Activated CD4-positive, alpha-beta T cell treated with anti-CD3 and anti-CD28 coated beads for 1 hour (primary cell): Measurements from ENCODE around the gene RHO.

Source experiments
- DNase-seq: peaks from one replicate; pipeline ENCODE4 v3.0.0-alpha.2; 2020

RHO gene

DNA sequence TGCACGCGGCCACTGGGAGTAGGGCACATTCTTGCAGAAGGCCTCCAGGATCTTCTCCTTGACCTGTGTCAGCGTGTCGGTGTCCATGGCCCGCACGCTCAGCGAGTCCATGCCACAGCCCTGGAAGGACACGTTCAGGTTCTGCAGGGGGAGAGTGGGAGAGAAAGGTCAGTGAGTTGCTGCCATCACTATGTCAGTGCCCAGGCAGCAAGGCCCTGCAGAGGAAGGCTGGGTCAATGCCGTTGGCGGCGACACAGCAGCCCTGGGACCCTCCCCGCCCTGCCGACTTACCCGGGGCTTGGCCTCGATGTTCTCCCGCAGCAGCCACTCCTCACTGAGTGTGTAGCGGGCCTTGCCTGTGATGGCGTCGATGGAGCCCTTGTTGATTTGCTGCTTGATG lies 34.4 kb downstream of the RHO start:
- no peak for DNase-seq

DNA sequence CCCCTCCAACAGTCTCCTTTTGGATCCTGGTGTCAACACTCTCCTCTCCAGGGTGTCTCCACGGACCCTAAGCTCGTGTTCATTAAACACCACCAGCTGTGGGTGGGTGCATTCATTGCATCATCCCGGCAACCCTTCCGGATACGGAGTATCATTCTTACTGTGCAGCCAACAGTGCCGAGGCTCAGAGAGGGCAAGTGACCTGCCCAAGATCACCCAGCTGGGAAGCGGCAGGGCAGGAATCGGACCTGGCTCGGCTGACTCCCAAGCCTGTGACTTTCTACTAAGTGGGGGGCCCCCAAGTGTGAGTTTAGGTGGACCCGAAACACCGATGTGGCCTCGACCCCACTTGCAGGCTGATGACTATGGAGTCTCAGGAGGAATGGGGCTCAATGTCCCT lies 34.9 kb downstream of the RHO start:
- DNase-seq: no peak

DNA sequence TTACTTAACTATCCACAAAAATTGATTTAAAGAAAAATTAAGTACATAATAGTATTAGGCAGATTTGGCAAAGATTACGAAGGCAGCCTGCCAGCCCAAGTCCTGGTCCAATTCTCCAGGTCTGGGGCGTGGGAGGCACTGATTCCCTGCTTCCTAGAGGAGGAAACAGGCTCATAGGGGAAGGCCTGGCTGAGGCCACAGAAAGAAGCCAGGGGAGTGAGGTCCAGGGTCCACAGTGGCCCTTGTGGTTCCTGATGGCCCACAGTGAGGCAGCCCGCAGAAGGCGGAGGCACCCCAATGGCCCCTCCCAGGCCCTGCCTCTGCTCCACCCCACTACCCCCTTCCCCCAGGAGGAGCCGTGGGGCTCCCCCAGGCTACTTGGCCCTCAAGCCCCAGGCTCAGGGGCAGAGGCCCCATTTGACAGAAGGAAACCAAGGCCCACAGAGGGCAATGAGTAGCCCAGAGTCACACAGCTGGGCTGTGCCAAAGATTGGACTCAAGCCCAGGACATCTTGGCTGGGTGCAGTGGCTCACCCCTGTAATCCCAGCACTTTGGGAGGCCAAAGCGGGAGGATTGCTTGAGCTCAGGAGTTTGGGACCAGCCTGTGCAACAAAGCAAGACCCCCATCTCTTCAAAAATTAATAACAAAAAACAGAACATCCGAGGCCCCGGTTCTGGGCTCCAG lies 35.6 kb downstream of the RHO start:
- no peak for DNase-seq

DNA sequence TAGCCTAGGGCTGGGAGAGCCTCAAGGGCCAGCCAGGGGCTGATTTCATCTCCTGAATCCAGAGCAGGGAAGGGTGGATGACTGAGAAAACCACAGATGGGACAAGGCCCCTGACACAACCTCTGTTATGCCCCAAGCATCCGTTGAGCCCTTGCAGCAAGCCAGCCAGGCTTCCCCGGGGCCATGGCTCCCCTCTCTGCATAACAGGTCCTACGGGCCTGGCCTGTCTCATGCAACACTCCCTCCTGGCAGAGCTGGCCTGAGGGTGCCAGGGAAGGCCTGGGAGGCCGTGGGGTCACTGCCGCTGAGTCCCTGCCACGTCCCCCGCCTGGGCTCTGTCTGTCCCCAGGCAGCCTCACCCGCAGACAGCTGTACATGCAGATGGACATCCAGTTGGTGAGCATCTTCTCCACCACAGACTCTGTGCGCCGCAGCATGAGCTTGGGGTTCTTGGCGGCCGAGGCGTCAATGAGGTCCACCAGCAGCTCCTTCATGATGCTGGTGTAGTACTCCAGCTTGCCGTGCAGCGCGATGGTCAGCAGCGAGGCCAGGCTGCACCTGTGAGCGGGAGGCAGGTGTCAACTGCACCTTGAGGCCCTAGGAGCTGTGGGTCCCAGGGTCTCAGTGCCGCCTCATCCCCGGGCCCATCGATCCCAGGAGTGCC lies 36.7 kb downstream of the RHO start:
- no peak for DNase-seq

DNA sequence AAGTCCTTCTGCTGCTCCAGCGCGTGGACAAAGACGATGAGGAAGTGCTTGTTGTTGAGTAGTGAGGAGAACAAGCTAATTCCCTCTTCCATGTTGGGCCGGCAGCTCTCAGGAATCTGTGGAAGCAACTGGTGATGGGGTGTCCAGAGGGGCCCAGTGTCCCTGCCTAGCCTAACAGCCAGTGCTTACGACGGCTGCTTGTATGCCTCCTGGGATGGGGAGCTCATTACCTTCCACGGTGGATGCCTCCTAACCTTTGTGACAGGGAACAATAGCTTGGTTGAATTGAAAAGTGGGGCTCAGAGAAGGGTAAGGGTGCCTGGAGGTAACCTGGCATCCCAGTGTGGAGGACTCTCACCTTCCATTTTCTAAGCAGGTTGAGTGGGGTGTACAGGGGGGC lies 37.5 kb downstream of the RHO start:
- DNase-seq: no peak

DNA sequence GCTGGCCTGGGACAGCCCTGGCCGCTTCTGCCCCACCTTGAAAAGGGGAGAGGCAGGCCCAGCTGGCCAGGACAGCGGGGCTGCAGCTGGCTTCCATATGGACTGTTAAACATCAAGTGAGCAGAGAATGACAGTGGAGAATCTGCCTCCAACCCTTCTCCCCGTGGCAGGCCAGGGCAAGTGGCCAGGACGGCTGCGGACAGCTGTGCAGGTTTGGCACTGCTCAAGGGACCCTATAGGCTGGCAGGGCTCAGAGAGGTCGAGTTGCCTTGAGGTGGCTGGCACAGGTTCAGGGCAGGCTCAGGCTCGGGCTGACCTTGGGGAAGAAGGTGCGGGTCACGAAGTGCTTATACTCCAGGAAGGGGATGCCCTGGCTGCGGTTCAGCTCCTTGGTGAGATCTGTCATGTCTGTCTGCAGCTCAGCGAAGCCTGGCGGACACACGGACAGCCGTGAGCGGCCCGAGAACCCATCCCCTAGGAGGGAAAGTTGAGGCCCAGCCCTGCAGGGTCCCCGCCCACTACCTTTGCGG lies 38.8 kb downstream of the RHO start:
- DNase-seq: no peak

DNA sequence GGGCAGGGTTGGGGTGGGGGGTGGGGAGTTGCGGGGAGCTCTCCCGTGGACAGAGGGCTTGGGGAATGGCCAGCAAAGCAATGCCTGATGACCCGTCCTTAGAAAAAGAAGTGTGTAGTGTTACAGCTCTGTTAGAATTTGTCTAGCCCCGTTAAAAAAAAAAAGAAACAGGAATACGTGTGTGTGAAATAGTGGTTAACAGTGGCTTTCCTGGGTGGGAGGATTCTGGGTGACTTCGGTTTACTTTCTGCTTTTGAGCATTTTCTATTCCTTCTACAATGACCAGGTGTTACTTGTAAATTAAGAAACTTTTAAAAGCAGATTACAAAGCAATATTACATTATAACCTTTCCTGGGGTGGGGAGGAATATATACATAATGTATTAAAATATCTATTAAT lies 39.5 kb downstream of the RHO start:
- DNase-seq: no peak

DNA sequence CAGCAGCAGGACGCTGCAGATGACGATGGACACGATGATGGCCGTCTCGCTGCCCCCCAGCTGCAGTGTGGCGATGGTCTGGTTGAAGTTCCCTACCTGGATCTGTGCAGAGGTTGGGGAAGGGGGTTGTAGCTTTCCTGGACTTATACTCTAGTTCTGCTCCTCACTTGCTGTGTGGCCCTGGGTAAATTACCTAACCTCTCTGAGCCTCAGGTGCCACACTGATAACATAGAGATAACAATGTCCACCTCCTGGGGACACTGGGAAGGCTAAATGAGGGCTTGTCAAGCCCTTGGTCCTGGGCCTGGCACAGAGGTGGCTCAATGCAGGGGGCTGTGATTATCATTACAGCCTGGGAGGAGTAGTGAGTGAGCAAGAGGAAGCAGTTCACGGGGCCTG lies 41.4 kb downstream of the RHO start:
- DNase-seq: no peak

DNA sequence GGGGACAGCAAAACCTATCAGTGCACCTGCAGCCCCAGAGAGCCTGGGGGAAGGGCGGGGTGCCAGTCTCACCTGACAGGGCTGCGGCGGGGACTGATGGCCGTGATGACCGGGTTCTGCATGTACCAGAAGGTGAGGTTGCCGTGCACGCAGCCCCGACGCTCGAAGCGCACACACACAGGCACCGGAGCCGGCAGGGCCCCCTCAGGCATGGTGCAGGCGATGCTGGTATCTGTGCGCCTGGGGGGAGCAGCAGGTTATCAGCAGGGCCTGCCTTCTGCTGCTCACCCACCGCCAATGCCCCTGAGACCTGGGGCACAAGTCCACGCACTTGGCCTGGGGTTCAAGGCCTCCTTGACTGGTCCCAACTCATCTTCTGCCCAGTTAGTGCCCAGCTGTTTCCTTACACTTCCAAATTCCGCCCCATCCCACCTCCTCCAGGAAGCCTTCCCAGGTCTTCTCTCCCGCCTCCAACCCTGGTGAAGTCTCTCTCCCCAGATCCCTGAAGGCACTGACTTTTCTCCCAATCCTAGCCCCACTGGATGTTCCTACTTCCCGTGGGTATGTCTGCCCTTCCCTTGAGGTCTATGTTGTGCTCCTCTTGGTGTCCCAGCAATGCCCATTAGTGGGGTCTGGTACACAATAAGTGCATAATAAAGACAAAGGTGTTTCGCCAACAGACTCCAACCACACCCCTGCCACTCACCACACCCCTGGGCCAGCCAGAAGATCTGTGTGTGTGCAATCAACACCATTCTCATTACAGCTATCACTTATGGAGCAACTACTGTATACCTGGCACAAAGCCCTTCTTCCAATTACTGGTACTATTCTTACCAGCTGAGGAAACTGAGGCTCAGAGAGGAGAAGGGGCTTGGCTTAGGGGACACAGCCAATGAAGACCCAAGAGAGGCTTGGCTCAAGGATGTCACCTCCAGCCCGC lies 43.4 kb downstream of the RHO start:
- DNase-seq: no peak

DNA sequence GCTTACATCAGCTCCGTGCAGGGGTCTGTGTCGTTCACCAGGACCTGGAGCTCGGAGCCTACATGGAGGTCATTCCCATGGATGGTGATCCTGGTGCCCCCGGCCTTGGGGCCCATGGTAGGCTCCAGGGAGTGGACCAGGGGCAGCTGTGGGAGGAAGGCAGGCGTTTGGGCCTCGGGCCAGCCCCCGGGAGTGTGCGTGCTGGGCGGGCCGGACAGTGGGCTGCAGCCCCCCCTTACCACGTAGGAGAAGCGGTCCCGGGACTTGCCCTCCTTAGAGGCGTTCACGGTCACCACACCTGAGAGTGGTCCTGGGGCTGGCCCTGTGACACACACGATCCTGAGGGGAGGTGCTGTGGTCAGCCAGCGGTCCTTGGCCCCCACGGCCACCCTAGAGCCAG lies 44.2 kb downstream of the RHO start:
- no peak for DNase-seq

DNA sequence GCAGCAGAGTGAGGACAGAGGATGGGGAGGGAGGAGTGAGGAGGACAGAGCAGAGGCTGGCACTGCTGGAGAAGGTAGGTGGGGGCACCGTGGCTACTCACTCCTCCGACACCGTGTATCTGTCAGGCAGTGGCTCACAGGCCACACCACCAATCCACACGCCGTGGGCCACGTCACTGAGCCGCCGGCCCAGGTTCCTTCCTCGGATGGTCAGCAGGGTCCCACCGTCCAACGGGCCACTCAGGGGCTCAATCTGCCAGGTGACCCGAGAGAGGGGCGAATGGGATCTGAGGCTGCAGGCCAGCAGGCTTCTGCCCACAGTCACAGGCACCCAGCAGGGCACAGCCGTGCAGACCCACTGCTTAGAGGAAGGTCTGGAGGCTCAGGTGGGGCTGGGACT lies 45.1 kb downstream of the RHO start:
- DNase-seq: no peak

DNA sequence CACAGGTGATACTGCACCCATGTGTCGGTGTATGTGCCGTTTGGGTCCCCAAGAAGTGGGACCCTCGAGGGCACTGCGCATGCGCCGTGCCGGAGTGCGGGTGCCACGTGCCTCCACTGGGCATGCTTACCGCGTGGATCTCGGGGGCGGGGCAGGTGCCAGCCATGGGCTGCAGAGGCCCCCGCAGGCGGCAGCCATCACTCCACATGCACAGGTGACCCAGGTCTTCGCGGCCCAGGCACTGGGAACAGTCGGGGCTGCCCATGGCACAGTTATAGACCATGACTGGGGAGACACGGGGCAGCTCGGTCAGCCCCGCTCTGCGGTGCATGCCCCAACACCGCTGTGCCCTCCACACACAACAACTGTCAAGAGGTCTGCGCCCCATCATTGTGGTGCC lies 45.8 kb downstream of the RHO start:
- no peak for DNase-seq

DNA sequence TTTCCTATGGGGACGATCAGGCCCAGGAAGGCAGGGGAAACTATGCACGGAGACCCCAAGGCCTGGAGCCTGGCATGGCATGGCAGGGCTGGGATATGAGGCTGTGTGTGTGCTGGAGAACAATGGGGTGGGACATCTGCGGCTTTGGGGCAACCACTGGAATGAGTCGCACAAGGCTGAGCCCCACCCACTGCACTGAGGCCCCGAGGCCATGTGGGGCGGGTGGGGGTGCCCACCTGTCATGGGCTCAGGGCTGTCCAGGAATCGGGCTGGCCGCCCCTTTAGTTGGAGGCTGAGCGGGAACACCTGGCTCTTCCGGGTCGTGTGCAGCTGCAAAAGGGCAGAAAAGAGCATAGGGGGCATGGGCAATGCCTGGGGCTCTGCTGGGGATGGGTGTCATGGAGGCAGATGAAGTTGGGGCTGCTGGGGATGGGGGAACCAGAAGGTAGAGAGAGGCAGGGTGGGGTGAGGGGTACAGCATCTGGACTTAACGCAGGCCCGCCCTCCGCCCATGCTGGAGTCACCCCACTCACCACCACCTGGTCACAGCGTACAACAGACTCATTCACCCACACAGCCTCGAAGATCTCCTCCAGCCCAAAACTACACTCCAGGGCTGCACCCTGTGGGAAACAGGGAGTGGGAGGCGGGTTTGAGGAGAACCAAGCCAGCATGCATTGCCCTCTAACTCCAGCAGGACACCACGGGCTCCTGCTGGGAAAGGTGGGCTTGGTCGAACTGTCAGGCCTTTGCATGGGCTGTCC lies 47.0 kb downstream of the RHO start:
- DNase-seq: no peak

DNA sequence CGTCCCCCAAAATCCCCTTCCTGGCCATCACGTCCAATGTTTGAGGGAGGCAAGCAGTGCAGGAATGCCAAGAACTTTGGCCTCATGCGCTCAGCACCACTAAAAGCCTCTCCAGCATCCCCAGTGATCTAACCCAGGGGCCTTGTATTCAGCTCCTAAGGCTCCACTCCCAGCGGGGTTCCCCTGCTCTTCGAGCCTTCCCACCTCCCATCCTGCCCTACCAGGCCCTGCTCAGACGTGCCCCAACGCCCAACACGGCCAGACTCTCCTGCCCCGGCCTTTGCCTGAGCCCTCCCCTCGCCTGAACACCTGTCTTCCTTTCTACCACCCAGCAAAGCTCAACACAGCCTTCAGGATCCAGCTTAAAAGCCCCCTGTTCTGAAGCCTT lies 47.6 kb downstream of the RHO start:
- DNase-seq: no peak

DNA sequence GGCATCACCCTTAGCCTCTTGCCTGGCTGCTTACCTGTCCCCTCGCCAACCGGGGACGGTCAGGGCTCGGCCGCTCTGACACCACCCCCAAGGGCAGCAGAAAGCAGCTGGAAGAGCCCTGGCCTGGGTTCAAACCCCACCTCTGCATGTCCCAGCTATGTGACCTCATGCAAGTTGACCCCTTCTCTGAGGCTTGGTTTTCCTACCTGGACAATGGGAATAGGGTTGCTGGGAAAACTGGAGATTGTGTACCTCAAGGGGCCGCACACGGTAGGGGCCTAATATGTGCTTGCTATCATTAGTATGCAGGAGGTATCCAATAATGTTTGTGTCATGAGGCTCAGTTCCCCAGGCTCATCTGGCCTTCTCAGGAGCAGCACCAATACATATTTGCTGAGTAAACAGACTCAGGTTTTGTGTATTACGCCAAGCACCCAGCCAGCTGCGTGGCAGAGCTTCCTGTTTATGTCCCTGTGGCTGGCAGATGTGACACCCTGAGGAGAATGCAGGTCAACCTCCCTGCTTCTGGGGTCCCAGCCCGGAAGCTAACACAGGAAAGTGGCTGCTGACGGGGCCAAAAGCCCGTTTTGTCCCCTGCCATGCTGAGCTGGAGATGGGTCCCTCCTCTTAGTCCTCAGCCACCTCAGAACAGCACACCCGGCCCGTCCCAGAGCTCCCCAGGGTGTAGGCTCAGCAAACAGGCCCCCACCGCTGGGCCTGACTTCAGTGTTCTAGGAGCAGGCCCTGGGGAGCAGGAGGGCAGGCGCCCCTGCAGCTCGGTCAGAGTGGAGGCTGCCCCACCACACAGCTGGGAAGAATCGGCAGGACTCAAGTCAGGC lies 48.3 kb downstream of the RHO start:
- DNase-seq: peak; percentile 32

DNA sequence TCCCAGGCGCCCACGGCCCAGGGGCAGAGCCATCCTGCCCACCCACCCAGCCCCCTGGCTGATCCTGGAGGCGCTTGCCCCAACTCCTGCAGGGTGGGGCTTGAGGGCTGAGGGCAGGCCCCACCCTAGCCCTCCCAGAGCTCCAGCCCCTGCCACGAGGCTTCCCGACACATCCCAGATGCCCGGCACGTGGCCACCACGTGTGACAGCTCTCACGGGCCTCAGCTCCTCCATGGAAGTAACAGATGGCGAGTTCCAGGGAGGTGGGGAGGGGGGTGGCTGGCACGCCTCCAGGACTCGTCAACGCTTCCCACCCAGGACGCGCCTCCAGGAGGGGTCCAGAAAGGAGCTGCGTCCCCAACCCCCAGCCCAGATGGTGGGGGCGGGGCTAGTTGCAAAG lies 48.9 kb downstream of the RHO start:
- no peak for DNase-seq

DNA sequence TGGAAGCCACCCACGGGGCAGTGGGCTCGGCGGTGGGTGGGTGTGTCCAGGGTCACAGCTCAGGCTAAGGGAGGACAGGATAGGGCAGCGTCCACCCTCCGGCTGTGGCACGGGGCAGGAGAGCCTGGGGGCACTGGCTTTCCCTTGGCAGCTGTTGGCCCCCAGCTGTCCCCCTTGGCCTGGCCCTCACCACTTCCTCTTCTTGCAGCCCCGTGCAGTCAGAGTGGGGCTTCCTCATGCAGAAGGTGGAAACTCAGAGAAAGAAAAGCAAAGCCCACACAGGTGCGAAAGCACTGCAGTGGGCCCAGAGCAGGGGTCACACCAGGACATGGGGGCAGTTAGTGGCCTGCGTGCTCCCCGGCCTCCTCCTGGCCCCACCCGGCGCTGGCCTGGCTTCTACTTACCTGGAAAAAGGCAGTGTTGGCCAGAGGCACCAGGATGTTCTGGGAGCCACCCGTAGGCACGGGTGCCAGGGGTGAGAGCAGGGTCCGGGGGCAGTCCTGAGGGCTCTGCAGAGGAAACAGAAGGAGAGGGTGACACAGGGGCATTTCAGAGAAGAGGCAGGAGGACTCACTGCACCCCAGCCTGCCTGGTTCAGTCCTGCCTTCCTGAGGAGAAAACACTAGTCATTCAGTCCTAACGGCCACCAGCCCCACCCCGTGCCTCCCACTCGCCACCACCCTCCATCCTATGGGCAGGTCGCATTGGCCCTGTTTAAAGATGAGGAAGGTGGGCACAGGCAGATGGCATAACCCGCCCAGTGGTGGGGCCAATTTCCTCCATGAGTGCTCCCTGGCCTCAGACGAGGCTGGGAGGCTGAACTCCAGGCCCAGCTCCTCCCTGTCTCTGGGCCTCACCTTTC lies 49.7 kb downstream of the RHO start:
- DNase-seq: no peak

DNA sequence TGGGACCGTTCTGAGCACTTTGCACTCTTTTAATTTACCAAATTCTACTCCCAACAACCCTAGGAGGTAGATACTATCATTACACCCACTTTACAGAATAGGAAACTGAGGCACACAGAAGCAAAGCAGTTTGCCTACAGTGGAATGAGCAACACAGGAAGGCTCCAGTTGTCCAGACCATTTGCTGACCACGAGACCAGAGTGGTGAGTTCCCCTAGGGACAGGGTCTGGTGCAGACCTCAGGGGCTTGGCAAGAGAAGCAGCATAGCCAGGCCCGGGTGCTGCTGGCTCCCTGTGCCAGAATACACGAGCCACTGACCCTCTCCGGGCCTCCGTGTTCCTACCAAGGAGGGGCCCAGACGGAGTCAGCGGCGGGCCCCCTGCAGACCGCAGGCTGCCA lies 51.6 kb downstream of the RHO start:
- DNase-seq: no peak

DNA sequence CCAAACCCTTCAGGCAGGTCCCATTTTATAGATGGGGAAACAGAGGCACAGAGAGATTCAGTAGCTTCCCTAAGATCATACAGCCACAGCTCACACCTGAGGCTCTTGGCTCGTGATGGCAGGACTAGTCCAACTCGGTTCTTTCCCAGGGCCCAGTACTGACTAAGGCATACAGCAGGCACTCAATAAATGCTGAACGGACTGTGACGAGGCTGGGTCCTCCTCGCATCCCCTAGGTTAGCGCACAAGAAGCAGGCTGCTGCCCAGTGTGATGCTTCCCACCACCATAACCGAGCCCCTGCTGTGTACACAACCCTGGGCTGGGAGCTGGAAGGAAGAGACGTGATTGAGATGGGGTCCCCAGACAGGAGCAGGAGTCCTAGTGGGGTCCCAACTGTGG lies 53.2 kb downstream of the RHO start:
- DNase-seq: no peak

DNA sequence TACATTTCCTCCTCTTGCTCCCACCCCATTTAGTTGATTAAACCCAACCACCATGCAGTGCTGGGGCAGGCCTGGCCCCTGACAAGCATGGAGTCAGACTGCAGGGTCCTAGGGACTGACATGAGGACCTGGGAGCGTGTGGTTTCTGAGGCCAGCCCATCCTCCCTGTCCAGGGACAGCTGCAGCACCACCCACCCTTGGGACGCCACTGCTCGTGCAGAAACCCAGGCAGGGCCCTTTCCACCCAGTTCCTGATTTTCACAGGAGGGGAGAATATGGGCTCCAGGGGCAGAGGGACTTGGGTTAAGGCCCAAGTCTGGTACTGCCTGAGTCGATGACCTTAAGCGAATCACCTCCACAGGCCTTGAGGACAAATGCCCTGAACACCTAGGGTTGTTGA lies 54.4 kb downstream of the RHO start:
- DNase-seq: no peak

DNA sequence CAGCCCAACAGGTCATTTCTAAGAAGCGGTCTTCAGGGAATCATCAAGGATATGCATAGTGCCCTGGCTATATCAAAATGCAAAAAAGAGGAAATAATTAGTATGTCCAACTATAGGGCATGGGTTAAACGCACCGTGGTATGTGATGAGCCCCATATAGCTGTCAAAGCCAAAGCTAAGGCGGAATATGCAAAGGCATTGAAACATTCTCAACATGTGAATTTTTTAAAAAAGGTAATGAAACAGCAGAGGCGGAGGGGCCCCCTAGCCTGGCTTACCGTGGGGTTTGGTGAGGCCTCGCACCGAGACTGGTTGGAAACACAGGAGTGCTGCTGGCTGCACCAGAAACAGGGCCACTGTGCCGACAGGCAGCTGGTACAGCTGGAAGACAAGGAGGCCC lies 54.9 kb downstream of the RHO start:
- no peak for DNase-seq
